GM19324 (cell line): ENCODE data around the gene GPR160.
"Not testable (repeated sequence)": the region's sequence is repeated elsewhere in the genome, so short reads cannot be mapped to it uniquely, and the experiment has no call there.

Source experiments
- ATAC-seq: cut with Tn5 transposase; IDR thresholded peaks from one replicate; pipeline ENCODE4 v1.9.1; 2021; ENCODE audit warnings: mild to moderate bottlenecking, moderate library complexity; ENCODE audit not compliant: unreplicated experiment, low FRiP score

GPR160 gene

DNA sequence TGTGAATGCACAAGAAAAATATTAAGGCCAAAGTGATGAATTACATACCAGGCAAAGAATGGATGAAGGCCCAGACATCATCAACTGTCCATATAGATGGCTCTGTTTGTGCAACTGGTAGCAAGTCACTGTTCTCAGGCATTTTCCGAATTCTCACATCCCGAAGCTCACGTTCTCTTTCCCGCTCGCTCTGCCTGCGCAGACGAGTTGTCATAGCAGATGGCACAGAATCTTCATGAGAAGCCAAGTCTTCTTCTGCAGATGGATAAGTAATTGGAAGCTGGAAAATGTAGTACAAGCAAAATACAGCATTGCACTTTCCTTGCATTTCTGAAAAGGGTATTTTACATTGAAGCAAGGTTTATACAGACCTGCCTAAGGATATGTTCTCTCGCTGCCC is 64.6 kb downstream of the GPR160 start:
- no peak for ATAC-seq

DNA sequence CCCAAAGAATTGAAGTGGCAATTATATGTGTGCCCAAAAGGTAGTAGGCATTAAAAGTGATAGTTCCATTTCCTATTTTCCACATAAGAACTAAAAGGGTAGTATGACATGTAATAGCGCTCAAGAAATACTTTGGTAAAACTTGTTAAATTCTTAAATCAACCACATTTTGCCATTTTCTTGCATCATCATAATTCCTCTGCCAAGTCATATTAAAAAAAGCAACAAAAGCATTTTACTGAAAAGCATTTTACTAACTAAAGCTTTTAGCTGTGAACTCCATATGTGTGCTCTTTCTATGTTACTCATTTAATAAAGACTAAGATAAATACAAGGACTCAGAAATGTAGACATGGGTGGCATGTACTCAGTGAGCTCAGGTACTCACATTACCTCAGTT is 70.1 kb downstream of the GPR160 start:
- no peak for ATAC-seq

DNA sequence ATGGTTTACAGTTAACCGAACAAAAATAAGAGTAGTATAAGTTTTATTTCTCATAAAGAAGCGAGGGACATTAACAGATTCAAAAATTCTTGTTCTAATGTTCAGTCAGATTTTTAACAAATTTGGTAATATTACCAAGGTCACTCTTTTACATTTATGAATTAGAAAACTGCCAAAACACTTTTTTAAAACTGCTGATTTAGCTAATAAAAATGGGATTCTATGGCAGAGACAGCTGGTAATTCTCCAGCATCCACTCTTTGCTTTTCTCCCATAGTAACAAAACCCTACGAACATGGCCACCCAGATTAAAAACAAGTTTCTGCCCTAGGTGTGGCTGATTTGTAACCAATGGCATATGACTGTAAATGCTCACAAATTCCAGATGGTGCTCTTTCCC is 71.2 kb downstream of the GPR160 start:
- no peak for ATAC-seq

DNA sequence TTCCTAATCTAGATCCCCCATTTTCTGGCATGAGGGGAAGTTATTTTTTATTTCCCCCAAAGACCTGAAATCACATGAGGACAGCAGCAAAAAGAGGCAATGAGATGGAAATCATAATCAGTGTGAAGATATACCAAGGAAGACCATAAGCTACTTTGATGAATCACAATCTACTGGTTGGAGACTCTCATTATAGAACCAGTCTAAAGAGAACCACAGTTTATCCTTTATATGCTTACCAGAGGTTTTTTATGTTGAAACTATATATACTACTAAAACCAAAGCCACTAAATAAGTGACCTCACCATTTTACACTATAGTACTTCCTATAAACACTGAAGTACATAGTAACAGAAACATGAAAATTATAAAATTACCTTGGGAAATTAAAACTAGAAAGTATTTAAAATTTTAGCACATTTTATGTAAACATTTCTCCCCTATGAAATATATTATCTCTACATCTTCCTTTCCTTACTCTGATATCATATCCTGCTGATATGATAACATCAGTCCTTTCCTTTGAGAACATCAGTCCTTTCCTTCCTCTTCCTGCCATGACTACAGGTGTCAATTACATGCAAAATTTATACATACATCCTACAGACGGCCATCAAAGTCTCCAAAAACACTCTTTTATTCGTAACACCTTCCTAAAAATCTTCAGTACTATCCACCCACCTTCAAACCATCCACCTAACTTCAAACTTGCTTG is 71.9 kb downstream of the GPR160 start:
- no peak for ATAC-seq

DNA sequence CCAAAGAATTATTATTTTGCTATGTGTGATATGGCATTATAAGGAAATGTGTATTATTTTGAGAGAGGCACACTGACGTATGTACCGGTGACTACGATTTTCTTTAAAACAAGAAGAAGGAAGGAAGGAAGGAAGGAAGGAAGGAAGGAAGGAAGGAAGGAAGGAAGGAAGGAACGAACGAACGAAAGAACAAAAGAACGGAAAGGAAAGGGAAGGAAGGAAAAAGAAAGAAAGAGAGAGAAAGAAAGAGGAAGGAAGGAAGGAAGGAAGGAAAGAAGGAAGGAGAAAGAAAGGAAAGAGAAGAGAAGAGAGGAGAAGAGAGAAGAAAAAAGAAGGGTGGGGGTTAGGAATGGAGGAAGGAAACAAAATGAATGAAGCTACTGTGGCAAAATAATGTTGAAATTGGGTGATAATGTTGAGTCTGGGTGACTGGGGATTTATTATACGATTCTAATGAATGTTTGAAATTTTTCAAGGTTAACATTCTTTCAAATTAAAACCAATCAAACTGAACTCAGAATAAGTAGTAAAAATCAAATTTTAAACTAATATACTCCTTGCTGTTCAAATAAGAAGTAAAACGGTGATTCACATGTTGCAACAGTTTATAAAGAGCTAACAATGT is 73.5 kb downstream of the GPR160 start:
- no peak for ATAC-seq

DNA sequence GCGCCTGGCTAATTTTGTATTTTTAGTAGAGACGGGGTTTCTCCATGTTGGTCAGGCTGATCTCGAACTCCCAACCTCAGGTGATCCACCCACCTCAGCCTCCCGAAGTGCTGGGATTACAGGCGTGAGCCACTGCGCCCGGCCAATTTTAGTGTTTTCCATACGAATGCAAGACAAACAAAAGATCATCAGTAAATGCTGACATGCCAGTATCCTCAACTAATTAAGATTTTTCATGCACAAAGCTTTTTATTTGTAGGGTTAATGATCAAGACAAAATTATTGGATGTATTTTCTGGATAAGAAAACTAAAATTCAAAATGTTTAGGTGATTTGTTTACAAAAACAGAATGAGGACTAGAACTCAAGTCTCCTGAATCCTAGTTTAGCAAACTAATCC is 76.4 kb downstream of the GPR160 start:
- not testable (repeated sequence) for ATAC-seq

DNA sequence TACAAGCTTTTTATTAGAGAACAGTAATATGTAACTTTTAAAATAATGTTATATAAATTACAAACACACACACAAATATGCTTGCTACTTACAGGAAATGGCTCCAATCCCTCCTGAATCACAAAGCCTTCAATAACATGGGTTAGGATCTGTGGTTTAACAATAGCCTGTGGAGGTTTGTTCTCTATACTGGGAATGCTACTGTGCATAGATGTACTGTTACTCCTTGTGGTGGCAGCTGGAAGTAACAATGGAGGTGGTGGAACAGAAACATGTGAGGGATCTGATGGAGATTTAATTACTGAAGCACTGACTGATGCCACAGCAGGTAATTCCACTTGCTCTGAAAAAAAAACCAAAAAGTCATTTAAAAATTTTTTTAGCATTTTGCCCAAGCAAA is 79.3 kb downstream of the GPR160 start:
- ATAC-seq: no peak

DNA sequence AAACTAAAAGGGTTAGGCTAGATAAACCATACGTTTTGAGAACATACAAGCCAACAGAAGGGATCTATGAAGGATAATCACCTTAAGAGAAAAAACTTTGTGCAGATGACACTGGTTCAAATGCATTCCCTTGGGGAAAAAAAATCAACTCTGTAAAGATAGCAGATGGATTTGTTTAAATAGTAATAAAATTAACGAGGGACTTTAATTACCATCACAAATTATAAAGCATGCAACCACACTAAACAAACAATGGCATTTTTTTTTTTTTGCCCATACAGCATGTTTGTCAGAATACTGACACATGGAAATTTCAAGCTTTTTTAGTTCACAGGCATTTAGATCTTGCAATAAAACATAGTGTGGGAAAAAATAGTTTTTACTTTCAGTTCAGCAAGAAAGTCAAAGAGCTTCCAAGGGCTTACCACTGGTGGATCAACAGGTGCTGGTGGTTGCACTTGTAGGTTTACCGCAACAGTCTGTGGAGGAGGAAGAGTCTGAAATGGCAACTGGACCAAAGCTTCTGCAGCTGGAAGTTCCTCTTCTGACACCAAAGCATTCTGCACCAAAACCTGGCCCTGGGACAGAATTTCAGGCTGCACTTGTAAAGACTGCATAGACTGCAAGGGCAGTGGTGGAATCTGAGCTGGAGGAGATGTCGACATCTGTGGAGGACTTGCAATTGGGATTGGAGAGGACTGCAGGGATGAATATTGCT is 90.6 kb downstream of the GPR160 start:
- peak; percentile 78 for ATAC-seq

DNA sequence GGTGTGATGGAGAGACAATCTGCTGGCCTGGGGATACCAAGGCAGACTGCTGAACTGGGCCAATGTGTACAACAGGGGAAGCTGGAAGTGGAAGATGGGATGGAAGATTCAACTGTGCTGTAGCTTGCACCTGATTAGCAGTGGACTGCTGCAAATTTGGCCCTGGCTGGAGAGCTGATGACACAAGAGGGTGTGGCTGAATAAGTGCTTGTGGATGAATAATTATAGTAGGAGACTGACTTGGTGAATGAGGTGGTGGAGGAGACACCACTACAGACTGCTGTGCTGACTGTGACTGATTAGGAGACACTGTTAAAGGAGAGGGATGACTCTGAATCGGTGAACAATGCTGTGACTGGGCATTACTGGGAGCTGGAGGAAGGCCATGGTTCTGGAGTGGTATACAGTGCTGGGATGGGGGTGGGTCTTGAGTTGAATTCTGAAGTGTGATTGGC is 91.2 kb downstream of the GPR160 start:
- peak; percentile 41 for ATAC-seq

DNA sequence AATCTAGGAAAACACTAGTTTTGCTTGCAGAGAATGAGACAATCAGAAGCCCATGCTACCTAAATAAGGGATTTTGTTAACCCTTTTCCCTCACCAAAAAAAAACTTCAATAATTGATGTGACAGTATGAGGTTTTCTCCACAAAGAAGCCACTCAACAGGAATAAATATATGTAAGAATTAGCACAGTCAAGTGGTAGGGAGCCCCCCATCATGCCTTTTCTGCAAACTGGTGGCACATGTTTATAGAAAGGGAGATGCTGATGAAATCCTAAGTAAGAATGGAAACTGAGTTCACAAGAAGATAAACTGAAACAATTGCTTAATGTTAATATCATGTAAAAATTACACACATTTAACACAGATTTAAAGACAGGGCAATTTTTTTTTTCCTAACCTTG is 92.7 kb downstream of the GPR160 start:
- ATAC-seq: no peak

DNA sequence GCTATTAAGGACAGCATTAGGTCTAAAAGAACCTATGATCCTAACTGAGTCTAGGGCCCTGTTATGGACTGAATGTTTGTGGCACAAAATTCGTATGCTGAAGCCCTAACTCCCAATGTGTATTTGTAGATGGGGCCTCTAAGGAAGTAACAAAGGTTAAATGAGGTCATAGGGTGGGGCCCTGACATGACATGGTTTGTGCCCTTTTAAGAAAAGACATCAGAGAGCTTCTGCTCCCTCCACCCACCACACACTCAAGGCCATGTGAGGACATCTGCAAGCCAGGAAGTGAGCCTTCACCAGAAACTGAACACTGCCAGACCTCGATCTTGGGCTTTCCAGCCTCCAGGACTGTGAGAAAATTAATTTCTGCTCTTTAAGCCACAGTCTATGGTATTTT is 94.5 kb downstream of the GPR160 start:
- ATAC-seq: no peak
